KOPT-K1 (cell line): ENCODE results near the gene GRAMD1B.

Source experiments
- H3K27ac ChIP-seq: fragments of 200-600 bp; sonication (generic); 2 replicates; pipeline ENCODE4 v1.5.1; 2016; ENCODE audit warnings: antibody characterized with exemption, mild to moderate bottlenecking, low read depth, low read length; ENCODE audit not compliant: poor library complexity, severe bottlenecking
- H3K36me3 ChIP-seq: fragments of 200-600 bp; sonication (generic); 2 replicates; pipeline ENCODE4 v1.5.1; 2017; ENCODE audit warnings: antibody characterized with exemption, mild to moderate bottlenecking, low read length, moderate library complexity; ENCODE audit not compliant: insufficient read depth
- H3K9me3 ChIP-seq: fragments of 200-600 bp; sonication (generic); 2 replicates; pipeline ENCODE4 v1.5.1; 2017; ENCODE audit warnings: antibody characterized with exemption, low read length, mild to moderate bottlenecking; ENCODE audit not compliant: insufficient read depth, poor library complexity, severe bottlenecking

The GRAMD1B gene

DNA sequence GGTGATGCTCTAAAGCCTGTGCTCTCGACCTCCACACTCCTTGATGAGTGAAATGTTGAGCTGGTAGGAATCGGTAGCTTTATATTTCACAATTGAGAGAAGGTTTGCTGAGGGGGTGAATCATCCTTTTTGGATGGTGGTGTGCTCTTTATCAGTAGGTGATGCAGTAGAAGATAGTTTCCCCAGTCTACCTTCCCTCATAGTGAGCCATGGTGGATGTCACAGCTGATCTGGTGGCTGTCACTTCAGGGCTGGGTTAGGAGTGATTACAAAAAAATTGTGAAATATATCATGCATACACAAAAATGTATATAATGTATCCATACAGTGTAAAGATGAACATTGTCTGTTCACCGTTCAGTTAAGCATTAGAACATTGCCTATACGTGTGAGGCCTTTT, 105.3 kb downstream of the GRAMD1B start:
- Histone ChIP-seq H3K9me3 (no peaks in the 10 kb centered on the region), H3K27ac (no peak overlapping the region), H3K36me3 (no peaks in the 10 kb centered on the region)

DNA sequence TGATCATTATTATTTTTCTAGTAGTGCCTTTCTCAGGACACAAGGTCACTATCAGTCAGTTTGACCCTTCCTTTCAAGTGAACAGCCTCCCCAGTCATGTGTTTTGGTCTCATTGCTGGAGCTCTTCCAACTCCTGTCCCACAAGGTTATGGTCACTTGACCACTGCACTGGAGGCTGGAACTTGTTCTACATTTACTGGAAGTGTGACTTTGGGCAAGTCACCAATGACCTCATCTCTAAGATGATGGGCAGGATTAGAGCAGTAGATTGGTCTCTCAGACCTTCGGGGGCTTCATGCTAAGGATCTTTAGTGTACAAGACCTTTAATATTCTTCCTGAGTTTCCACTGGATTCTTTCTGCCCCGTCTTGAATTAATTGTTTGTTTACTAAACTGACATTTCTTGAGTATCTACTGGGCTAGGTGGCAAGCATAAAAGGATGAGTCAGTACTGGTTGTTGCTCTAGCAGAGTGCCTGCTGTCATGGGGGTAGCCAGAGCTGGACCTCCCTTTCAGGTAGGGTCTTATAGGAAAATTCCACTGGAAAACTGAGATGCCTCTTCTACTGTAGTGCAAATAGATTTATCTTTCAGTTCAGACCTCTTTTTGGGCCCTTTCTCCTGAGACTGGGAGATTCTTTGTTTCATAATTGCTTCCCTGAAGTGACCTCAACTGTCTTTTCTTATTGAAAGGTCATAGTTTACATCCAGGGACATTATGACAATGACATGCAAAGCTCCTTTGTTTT, 106.8 kb downstream of the GRAMD1B start:
- Histone ChIP-seq H3K27ac (no peak overlapping the region), H3K9me3 (no peaks in the 10 kb centered on the region)

DNA sequence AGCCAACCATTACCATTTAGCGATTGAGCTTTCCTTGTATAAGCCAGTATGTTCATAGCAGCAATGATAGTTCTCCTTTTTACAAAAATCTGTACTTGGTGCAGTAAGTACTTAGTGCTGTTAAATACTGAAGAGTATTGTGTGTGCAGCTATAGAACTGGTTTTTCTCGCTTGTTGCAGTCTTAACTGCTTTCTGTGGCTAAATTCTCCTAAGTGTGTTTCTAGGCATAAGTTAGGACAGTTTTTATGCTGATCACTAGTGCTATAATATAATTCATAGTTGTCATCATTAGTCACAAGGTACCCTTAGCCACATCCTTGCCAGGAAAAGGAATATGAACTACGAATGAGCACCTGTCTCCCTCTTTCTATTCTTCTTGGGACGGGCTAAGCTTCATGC, 107.7 kb downstream of the GRAMD1B start:
- Histone ChIP-seq H3K9me3 (no peaks in the 10 kb centered on the region), H3K36me3 (no peaks in the 10 kb centered on the region), H3K27ac (no peak overlapping the region)

More for the DNA sequence above, 106.8 kb downstream of the GRAMD1B start:
- no peaks in the 10 kb centered on the region for H3K36me3 ChIP-seq

DNA sequence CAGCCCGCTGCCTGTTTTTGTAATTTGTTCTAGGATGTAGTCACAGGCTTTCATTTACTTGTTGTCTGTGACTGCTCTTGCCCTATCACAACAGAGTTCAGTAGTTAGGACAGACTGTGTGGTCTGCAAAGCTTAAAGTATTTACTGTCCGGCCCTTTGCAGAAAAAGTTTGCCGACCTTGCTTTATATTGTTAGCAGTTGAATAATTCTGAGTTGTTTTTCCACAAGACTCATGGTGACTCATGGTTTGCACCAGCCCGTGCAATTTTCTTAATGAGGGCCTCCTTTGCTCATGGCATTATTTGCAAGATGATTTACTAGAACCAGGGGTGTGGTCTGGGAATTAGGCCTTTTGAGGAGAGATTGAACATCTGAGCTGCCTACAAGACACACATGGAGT, 113.7 kb downstream of the GRAMD1B start:
- no peak overlapping the region for H3K27ac ChIP-seq

DNA sequence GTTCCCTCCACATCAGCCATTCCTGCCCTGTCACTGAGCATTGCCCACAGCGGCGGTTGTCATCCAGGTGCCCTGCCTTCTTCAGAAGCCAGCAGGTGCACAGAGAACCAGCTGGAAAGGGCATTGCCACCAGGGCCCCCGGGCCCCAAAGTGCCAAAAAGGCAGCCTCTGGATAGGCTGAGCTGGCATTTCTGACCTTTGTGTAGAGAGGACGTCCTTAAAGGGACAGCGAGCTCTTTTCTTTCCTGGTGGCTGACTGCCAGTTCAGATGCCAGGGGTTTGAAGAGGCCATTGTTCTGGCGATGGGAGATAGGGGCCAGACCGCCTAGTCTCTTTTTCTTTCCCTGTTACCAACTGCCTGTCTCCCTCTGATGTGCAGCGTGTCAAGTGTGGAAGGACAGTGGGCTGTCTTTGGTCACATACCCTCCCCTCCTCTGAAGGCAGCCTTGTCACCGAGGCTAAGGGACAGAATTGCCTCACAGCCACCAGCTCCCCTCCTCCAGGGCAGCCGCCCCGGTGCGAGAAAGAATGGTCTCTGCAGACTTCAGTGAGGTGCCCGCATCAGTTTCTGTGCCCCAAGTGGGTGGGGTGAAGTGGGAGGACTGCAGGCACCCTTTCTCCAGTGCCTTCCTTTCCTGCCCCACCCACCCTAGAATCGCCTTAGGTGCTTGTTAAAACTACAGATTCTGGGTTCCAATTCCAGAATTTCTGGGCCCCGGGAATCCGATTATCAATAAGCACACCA, 114.7 kb downstream of the GRAMD1B start:
- no peak overlapping the region for H3K27ac ChIP-seq
- no peaks in the 10 kb centered on the region for H3K9me3 ChIP-seq

More for the DNA sequence above, 113.7 kb downstream of the GRAMD1B start:
- Histone ChIP-seq H3K36me3 (no peaks in the 10 kb centered on the region), H3K9me3 (no peaks in the 10 kb centered on the region)

DNA sequence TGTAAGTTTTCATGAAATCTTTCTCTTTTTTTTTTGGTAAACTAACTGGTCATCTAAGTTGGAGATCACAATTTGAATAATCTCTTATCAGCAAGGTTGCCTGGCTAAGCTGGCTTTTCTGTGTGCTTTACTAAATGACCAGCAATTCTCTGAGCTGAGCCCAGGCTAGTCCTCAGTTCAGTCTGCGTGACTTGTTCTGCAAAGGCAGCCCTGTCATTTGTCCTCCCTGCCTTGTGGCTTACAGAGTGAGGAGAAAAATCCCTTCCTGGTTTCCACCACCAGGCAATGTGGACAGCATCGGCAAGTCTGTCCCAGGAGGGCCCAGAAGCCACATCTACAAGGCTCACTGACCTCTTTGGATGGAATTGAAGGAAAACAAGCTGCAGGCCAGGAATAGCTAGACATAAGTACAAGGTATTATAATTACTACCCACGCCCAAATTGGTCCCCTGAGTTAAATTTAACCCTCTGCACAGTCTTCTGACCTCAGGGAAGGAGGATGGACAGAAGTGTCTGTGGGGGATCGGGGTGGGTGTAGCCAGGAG, 115.7 kb downstream of the GRAMD1B start:
- no peaks in the 10 kb centered on the region for H3K36me3 ChIP-seq
- no peak overlapping the region for H3K27ac ChIP-seq
- H3K9me3 ChIP-seq: no peaks in the 10 kb centered on the region

More for the DNA sequence above, 114.7 kb downstream of the GRAMD1B start:
- no peaks in the 10 kb centered on the region for H3K36me3 ChIP-seq

DNA sequence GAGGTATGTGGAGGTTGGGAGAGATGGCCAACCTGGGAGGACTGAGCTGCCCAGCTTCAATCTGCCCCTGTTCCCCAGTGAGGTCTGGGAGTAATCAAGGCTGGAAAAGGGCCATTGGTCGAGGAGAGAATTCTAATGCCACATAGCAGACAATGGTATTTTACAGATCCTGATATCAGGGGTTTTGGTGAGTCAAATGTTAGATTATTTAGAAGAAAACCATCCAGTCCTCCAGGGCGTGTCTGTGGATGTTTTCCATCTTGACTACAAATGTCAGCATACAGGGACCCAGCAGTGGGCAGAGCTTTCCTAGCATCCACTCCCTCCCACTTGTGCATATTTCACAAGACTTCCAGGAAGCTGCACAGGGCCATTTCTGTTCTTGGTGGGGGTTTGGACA, 116.4 kb downstream of the GRAMD1B start:
- H3K9me3 ChIP-seq: no peaks in the 10 kb centered on the region
- H3K27ac ChIP-seq: no peak overlapping the region
- no peaks in the 10 kb centered on the region for H3K36me3 ChIP-seq

DNA sequence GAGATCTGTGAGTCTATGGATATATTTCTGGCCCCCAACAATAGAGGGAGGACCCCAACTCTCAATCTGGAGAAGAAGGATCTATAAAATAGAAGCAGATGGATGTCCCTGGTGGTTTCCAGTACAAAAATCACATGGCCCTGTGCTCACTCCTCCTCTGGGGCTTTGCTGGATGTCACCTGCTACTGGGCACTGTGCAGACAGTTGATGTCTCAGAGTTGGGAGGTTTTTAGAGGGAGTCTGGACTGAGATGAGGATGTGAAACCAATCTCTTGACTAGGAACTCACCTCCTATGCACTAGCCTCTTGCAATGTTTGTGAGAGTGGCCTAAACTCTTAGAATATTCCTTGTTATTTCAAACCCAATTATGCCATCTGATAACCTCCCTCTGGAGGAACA, 117.1 kb downstream of the GRAMD1B start:
- Histone ChIP-seq H3K27ac (no peak overlapping the region), H3K9me3 (no peaks in the 10 kb centered on the region), H3K36me3 (no peaks in the 10 kb centered on the region)

DNA sequence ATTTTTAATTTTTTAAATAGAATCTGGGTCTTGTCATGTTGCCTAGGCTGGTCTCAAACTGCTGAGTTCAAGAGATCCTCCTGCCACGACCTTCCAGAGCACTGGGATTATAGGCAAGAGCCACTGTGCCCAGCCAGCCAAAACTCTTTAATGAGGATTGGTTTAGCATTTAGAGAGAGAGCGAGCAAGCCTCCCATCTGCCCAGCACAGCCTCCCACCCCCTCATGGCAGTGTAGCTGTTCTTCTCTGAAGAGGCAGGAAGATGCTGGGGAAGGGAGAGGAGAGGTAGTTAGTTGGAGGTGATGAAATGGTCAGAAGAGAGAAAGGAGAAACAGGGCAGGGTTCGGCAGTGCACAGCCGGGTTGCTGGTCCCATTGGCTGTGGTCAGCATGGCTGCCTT, 118.7 kb downstream of the GRAMD1B start:
- Histone ChIP-seq H3K9me3 (no peaks in the 10 kb centered on the region), H3K27ac (no peak overlapping the region), H3K36me3 (no peaks in the 10 kb centered on the region)

DNA sequence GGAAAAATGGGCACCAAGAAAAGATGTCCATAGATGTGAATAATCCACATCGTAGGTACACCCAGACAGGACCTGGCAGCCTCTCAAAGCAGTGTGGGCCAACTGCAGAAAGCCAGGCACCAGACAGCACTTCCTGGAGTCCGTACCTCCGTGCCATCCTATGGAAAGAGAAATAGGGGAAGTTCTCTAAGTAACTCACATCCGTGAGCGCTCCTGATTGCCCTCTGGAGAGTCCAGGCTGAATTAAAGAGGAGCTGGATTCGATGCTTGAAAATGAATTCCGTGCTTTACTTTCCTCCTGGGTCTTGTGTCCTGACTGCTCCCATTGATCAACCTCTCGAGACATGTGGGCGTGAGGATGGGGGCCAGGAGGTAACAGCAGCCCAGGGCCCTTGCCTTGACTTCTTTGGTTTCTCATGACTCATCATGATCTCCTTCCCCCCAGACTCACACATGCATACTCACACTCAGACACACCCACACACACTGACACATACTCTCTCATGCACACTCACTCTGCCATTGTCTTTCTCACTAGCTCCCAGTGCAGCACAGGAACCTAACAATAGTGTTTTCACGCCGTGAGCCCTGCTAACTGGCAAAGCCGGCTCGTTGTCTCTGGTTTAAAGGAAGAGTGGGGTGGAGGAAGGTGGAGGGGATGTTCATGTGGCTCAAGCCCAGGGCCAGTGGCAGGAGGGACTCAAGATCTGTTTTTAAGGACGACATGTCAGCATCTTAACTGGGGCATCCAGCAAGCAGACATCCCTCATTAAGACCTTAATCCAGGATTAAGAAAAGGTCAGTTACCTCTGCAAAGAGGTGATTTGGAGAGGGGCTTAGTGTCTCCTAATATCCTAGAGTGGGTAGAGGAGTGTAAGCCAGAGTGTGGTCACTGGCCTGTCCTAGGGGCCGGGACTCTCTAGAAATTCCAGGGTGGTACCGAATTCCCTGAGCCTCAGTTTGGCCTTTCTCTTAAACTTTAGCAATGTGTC, 120.2 kb downstream of the GRAMD1B start:
- Histone ChIP-seq H3K9me3 (no peaks in the 10 kb centered on the region), H3K36me3 (no peaks in the 10 kb centered on the region), H3K27ac (no peak overlapping the region)

DNA sequence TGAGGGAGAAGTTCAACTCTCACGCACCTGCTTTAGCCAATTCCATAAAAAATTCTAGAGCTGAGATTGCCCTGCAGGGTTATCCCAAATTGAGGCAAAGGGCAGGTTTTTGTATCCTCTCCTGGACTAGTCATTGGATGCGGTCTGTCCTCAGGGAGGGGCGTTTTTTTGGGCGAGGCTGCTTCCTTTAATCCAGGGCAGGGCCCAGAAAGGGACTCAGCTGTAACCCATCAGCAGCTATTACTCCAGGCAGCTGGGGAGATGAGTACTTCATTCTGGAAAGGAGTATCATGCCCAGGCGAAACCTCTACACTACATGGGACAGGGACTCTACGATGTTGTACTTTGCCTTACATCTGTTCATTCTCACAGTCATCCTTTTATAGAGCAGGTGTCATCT, 121.0 kb downstream of the GRAMD1B start:
- Histone ChIP-seq H3K36me3 (no peaks in the 10 kb centered on the region), H3K9me3 (no peaks in the 10 kb centered on the region), H3K27ac (no peak overlapping the region)

DNA sequence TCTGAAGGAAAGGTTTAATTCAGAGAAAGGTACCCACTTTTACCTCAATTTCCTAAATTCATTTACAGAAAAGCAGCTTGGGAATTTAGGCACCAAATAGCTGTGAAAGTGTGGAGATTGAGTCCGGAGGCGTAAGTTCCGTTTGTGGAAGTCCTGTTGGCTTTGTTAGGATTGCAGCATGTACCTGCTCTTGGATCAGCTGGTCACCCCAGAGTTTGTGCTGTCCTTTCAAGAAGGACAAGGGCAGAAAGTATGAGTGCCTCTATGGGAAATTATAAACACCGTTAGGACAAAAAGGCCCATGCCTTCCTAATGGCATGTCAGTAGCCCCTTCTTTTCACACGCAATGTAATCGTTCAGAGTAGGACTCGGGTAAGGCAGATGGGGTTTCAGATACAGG, 126.6 kb downstream of the GRAMD1B start:
- Histone ChIP-seq H3K36me3 (no peaks in the 10 kb centered on the region), H3K9me3 (no peaks in the 10 kb centered on the region), H3K27ac (no peak overlapping the region)

DNA sequence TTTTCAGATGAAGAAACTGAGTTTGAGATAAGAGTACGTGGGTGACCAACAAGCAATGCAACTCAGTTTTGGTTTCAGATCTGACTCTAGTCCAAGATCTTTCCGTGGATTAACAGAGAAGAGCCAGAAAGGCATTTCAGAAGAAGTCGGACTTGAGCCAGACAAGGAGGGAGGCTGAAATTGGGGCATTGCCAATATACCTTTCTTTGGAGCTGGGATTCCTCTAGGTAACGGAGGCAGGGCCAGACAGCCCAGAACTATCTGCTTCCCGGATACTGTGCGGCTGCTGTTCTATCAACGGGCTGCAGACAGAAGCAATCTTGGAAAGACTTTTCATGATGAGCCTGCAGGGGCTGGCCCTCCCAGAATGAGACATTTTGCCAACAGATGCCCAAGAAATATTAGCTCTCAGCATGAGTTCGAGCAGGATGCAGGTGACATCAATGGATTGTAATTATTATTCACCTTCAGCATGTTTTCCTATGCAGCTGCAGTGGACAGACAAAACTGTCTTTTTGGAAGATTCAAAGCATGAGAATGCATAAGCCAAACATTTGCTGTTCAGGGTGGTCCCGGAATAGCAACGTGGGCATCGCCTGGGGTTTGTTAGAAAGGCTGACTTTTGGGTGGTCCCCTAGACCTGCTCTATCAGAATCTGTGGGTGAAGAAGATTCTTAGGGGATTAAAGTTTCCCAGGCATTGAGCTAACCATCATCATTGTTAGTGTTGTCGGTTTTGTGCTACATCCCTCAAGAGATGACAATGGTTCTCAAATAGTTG, 128.7 kb downstream of the GRAMD1B start:
- Histone ChIP-seq H3K27ac (no peak overlapping the region), H3K9me3 (no peaks in the 10 kb centered on the region), H3K36me3 (no peaks in the 10 kb centered on the region)

DNA sequence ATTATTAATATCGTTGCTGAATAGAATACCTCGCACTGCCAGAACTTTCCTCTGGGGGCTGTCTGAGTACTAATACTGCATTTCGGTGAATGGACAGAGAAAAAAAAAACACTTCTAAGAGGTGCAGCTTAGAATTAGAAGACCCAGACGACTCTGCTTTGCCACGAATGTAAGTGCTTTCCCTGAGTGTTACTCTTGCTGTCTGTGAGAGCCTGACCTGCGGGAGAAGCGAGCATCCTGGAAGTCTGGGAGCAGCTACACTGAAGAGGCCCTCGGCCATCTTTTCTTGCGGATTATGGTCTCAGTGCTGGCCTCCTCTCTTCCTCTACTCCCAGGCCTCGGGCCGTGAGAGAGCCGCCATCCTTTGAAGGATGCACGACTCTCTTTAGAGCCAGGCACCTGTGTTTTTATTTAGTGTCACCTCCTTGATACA, 129.5 kb downstream of the GRAMD1B start:
- Histone ChIP-seq H3K27ac (no peak overlapping the region), H3K36me3 (no peaks in the 10 kb centered on the region), H3K9me3 (no peaks in the 10 kb centered on the region)
